Pulmonary artery endothelial cell (primary cell): Measurements from ENCODE around the gene ZNF235. TPM values are rescaled to one million over a fixed set of nuclear protein-coding genes. Genes with fewer than 3 reads are reported as not detected.
A peak's percentile ranks its signal among the peaks of the same experiment; 100 is the strongest.
"Not testable (repeated sequence)": the region's sequence is repeated elsewhere in the genome, so short reads cannot be mapped to it uniquely, and the experiment has no call there.

ENCODE experiments used
- DNase-seq: peaks from one replicate; pipeline ENCODE4 v3.0.0-alpha.2; 2011; ENCODE audit warnings: low read depth, low spot score
- total RNA-seq: library from RNA; depleted of rRNA; stranded (reverse); fragments of >200 nt; gene quantifications from 2 replicates; pipeline ENCODE4 v1.2.3, GENCODE V29; 2014

The ZNF235 gene
- 3.2 and 3.9 TPM in 2 replicates for total RNA-seq

- peak; percentile 90 for DNase-seq
These were observed at the start of gene ZNF235 for GRCh38 chr19:44304659-44305193. Gene ZNF235 (minus strand): TSS chr19:44305025. CDS start chr19:44303404, 1,621 bp downstream.

GRCh38 chr19:44346556-44346955, 41.7 kb upstream of the ZNF235 start:
- no peak for DNase-seq

GRCh38 chr19:44345959-44346358, 41.1 kb upstream of the ZNF235 start:
- no peak for DNase-seq

- DNase-seq: no peak
These were observed 39.4 kb upstream of the ZNF235 start for GRCh38 chr19:44344255-44344654.

- DNase-seq: no peak
These were observed 37.0 kb upstream of the ZNF235 start for GRCh38 chr19:44341794-44342193.

GRCh38 chr19:44334639-44335038, 29.8 kb upstream of the ZNF235 start:
- DNase-seq: not testable (repeated sequence)

GRCh38 chr19:44332145-44332544, 27.3 kb upstream of the ZNF235 start:
- DNase-seq: no peak

GRCh38 chr19:44315883-44316282, 11.1 kb upstream of the ZNF235 start:
- DNase-seq: no peak

GRCh38 chr19:44313231-44313630, 8.4 kb upstream of the ZNF235 start:
- no peak for DNase-seq

- DNase-seq: no peak
These were observed 3.2 kb upstream of the ZNF235 start for GRCh38 chr19:44308011-44308410.

GRCh38 chr19:44306283-44306682, 1.5 kb upstream of the ZNF235 start:
- DNase-seq: no peak

- no peak for DNase-seq
These were observed 632 bp upstream of the ZNF235 start for GRCh38 chr19:44305457-44305856.

GRCh38 chr19:44303976-44304568, 753 bp downstream of the ZNF235 start:
- no peak for DNase-seq

GRCh38 chr19:44303320-44303719, 1.5 kb downstream of the ZNF235 start:
- DNase-seq: no peak

GRCh38 chr19:44284968-44285367, 19.9 kb downstream of the ZNF235 start:
- DNase-seq: no peak

- DNase-seq: no peak
These were observed 22.0 kb downstream of the ZNF235 start for GRCh38 chr19:44282846-44283245.

- DNase-seq: no peak
These were observed 23.9 kb downstream of the ZNF235 start for GRCh38 chr19:44280916-44281315.

GRCh38 chr19:44278181-44278690, 26.6 kb downstream of the ZNF235 start:
- DNase-seq: no peak

GRCh38 chr19:44277331-44277730, 27.5 kb downstream of the ZNF235 start:
- no peak for DNase-seq

GRCh38 chr19:44260695-44261446, 44.0 kb downstream of the ZNF235 start:
- no peak for DNase-seq

GRCh38 chr19:44260343-44260681, 44.5 kb downstream of the ZNF235 start:
- DNase-seq: no peak

GRCh38 chr19:44258835-44259413, 45.9 kb downstream of the ZNF235 start:
- DNase-seq: no peak
